ENCODE data around the gene AGO3. TPM values are rescaled to one million over a fixed set of nuclear protein-coding genes. Genes with fewer than 3 reads are reported as not detected.
"Not testable (repeated sequence)": the region's sequence is repeated elsewhere in the genome, so short reads cannot be mapped to it uniquely, and the experiment has no call there.

The AGO3 gene
- 10 to 100 TPM; 26.2 to 33.1 TPM for total RNA-seq

DNA sequence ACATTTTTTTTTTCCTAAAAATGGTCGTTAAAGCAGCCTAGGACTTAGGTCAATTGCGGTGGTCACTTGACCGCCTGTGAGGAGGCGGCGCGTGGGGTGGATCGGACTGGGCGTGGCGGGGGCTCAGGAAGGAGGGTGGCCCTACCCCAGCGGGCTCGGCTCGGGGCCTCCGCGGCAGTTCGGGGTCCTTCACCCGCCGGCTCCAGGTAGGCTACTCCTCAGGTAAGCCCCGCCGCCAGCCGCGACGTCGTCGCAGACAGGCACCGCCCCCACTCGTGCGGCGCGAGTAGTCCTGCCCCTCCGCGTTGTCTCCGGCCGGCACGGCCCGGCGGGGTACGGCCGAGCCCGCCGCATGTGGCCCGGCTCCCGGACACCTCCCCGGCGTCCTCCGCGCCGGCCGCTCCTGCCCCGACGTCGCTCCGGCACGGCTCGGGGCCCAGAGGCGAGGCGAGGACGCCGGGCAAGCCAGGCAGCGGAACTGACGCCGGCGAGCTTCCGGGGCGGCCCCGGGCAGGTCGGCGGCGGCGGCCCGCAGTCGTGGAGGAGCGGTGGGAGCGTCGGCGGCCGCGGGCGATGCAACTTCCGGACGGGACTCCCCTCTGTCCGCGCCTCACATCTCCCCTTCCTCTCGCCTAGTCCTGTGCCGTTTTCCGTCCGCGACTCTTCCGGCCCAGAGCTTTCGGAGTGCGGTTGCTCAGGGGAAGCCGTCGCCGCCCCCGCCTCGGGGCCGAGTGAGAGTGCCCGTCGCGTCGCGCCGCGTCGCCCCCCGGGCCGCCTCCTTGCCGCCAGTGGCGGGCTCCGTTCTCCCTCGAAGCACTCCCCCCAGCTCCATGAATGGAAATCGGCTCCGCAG lies at the start of gene AGO3:
Gene AGO3, plus strand, starts transcription at position 513 of the 853 bp plus-strand sequence. Its CDS starts 322 bp downstream, at position 835.
- peak; percentile 91 for DNase-seq
- Mint-ChIP-seq H3K27ac (peak within 1 kb of the TSS; percentile 95), H3K4me3 (peak within 1 kb of the TSS; percentile 95), H3K9me3 (ENCODE audit: low read depth) (no peaks in the 10 kb centered on the region), H3K36me3 (peaks cover 1% of the 10 kb centered on the region), H3K4me1 (peaks cover 31% of the 10 kb centered on the region), H3K27me3 (no peaks in the 10 kb centered on the region)
- peak; percentile 87 for ATAC-seq
- CTCF ChIA-PET, result interaction anchor here (0.6 to 4.8 kb wide), 7 partner anchors 12 to 204 kb away, joined by 3 to 39 read pairs (median 5); partner anchors contain the start of gene AGO1

DNA sequence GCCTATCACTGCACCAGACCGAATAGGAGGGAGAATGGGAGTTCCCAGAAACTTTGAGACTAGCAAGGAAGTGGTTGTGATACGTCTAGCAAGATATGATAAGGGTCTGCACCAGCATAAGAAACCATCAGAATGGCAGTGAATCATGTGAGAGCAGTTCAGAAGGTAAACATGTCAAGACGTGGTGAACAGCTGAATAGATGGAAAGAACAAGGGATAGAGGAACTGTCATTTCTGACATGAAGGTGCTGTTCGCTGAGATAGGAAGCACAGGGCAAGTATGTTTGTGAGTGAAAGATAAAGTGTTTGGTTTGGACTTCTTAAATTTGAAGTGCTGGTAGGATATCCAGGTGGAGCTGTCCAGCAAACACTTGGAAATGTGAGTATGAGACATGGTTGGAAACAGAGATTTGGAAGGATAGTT lies 49.0 kb upstream of the AGO3 start:
- CTCF ChIA-PET, result interaction anchor here (0.6 to 2.6 kb wide), 10 partner anchors 9 to 257 kb away, joined by 3 to 14 read pairs (median 4); partner anchors contain the start of genes AGO3 and CLSPN
- H3K4me3 Mint-ChIP-seq, result peak overlapping the region; percentile 49
- DNase-seq (no peak), ATAC-seq (no peak)
- H3K36me3 Mint-ChIP-seq, result no peaks in the 10 kb centered on the region
- H3K27me3 Mint-ChIP-seq, result no peaks in the 10 kb centered on the region
- peaks cover 40% of the 10 kb centered on the region for H3K4me1 Mint-ChIP-seq
- no peaks in the 10 kb centered on the region for H3K9me3 Mint-ChIP-seq (ENCODE audit: low read depth)
- no peak overlapping the region for H3K27ac Mint-ChIP-seq

DNA sequence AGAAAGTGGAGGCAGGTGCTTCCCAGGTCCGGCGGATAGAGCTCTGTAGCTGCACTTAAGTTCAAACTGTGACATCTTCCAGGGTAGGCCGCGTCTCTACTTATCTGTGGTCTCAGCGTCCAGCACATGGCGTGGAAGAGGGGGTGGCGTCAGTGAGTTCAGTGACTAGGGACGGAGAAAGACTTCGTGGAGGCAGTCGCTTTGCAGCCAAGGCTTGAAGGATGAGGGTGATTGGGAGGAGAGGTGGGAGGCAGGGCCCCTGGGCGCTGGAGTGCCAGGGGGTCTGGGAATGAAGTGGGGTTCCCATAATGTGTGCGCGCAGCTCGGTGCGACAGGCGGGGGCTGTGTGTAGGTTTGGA lies 48.3 kb upstream of the AGO3 start:
- Mint-ChIP-seq H3K27me3 (no peaks in the 10 kb centered on the region), H3K4me3 (peak overlapping the region; percentile 49), H3K27ac (no peak overlapping the region), H3K9me3 (ENCODE audit: low read depth) (no peaks in the 10 kb centered on the region), H3K36me3 (no peaks in the 10 kb centered on the region), H3K4me1 (peaks cover 47% of the 10 kb centered on the region)
- CTCF ChIA-PET, result interaction anchor here (0.8 to 2.6 kb wide), 17 partner anchors 9 to 208 kb away, joined by 3 to 15 read pairs (median 4); partner anchors contain the start of genes AGO3 and CLSPN
- ATAC-seq (no peak), DNase-seq (no peak)

DNA sequence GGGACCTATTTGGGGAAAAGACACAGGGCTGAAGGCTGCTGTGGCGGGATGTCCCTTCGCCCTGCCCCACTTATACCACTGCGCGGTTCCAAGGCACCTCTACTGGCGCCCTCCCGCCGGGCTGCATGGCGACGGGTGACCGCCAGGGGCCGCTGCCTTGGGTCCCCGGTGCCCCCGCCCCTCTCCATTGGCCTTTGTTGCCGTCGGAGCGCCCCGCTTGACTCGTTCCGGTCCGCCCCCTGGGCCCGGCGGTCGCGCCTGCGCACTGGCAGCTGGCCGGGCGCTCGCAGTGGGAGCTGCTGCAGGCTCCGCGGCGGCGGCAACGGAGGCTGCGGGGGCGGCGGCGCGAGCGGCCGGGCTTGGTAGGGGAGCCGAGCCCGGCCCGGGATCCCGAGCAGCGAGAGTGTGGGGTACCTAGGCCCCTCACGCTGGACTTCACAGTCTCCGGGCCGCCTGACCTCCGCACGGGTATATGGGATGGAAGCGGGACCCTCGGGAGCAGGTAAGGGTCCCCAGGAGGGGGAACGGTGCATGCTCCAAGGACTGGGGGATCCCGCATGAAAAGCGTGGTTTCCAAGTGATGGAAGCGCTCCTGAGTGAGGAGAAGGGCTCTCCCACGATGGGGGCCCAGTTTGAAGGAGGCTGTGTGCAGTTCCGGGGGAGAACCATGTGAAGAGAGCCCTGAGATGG lies 47.8 kb upstream of the AGO3 start, which contains the start of gene AGO1:
Gene AGO1, plus strand, starts transcription at position 265 of the 690 bp plus-strand sequence. Its CDS starts 213 bp downstream, at position 478.
- Mint-ChIP-seq H3K4me1 (peaks cover 50% of the 10 kb centered on the region), H3K4me3 (peak within 1 kb of the TSS; percentile 87), H3K27ac (peak within 1 kb of the TSS; percentile 80), H3K36me3 (no peaks in the 10 kb centered on the region), H3K27me3 (no peaks in the 10 kb centered on the region), H3K9me3 (ENCODE audit: low read depth) (no peaks in the 10 kb centered on the region)
- peak; percentile 97 for ATAC-seq
- peak; percentile 97 for DNase-seq
- CTCF ChIA-PET, result interaction anchor here (0.6 to 2.6 kb wide), 26 partner anchors 9 to 1016 kb away, joined by 3 to 15 read pairs (median 4); partner anchors contain the start of genes AGO3 and CLSPN

DNA sequence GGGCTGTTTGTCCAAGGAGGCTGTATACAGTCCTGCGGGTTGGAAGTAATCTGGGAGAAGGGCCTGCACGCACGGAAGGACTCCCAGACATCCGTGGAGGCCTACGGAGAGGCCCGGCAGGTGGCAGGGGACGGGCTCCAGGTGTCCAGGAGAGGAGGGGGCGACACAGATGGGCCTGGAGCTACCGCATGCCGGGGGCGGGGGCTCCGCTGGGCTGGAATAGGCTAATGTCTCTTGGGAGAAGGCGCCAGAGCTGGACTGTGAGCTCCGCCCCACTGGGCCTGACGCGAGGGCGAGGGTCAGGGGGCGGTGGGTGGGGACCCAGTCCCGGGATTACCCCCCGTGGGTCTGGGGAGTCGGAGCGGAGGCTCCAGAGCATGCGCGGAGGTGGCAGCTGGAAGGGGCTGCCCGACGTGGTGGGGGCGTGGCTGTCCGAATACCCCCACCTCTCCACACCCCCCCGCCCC lies 47.2 kb upstream of the AGO3 start:
- Mint-ChIP-seq H3K36me3 (no peaks in the 10 kb centered on the region), H3K27ac (peak overlapping the region; percentile 80), H3K4me3 (peak overlapping the region; percentile 87), H3K4me1 (peaks cover 50% of the 10 kb centered on the region), H3K9me3 (ENCODE audit: low read depth) (no peaks in the 10 kb centered on the region), H3K27me3 (no peaks in the 10 kb centered on the region)
- peak; percentile 51 for DNase-seq
- peak; percentile 2 for ATAC-seq
- CTCF ChIA-PET, result interaction anchor here (0.6 to 2.6 kb wide), 25 partner anchors 8 to 1017 kb away, joined by 3 to 15 read pairs (median 4); partner anchors contain the start of genes AGO3 and CLSPN

DNA sequence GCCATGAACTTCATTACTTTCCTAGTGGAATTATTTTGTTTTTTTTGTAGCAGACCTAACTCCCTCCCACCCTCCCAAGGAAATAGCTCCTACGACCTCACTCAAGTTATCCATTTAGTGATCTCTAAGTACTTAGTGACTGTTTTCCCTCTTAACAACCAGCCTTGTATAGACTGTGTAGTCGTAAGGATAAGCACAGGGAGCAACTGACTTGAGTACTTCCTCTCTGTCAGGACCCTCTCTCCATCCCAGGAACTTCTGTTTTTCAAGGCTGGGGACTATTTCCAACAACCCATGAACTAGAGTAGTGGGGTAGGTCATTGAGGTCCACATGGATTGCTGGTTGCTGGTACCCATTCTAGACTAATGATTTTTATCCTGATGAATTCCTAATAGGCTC lies 46.0 kb upstream of the AGO3 start:
- DNase-seq, result no peak
- Mint-ChIP-seq H3K36me3 (no peaks in the 10 kb centered on the region), H3K4me3 (peak overlapping the region; percentile 8), H3K9me3 (ENCODE audit: low read depth) (no peaks in the 10 kb centered on the region), H3K27ac (no peak overlapping the region), H3K27me3 (no peaks in the 10 kb centered on the region), H3K4me1 (peaks cover 50% of the 10 kb centered on the region)
- CTCF ChIA-PET, result interaction anchor here (1.0 to 1.3 kb wide), 3 partner anchors 17 to 264 kb away, joined by 3 to 4 read pairs (median 3); no protein-coding TSS in a partner anchor
- ATAC-seq, result no peak

DNA sequence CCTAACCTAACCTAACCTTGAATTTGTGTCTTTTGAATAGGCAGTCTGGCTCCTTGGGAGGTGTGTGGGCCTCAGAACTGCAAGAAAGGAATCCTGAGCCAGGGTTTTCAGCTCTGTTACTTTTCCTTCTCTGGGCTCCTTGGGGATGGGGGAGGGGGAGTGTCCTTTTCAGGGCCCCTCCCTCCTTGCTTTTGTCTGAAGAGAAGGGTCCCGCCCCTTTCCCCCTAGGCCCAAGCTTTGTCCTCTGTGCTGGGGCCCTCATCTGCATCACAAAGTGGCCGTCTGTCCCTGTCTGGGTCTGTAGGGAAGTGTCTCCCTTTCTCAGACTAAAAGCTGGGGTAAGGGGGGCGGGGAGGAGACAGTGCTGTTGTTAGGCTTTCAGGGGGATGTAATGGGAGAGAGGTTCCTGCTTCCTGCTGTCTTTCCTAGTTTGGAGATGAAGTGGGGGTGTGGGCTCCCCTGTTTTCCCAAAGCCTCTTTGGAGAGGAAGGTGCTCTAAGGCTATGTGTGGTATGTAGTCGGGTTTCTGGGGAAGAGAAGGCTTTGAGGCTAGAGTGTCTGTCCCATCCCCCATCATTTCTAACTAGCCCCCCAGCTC lies 44.8 kb upstream of the AGO3 start:
- DNase-seq, result no peak
- ATAC-seq, result no peak
- CTCF ChIA-PET, result interaction anchor here (0.6 to 1.3 kb wide), 3 partner anchors 16 to 1022 kb away, joined by 3 to 4 read pairs (median 3); no protein-coding TSS in a partner anchor
- Mint-ChIP-seq H3K27ac (no peak overlapping the region), H3K9me3 (ENCODE audit: low read depth) (no peaks in the 10 kb centered on the region), H3K27me3 (no peaks in the 10 kb centered on the region), H3K4me1 (peaks cover 47% of the 10 kb centered on the region), H3K36me3 (peaks cover 2% of the 10 kb centered on the region), H3K4me3 (no peak overlapping the region)

DNA sequence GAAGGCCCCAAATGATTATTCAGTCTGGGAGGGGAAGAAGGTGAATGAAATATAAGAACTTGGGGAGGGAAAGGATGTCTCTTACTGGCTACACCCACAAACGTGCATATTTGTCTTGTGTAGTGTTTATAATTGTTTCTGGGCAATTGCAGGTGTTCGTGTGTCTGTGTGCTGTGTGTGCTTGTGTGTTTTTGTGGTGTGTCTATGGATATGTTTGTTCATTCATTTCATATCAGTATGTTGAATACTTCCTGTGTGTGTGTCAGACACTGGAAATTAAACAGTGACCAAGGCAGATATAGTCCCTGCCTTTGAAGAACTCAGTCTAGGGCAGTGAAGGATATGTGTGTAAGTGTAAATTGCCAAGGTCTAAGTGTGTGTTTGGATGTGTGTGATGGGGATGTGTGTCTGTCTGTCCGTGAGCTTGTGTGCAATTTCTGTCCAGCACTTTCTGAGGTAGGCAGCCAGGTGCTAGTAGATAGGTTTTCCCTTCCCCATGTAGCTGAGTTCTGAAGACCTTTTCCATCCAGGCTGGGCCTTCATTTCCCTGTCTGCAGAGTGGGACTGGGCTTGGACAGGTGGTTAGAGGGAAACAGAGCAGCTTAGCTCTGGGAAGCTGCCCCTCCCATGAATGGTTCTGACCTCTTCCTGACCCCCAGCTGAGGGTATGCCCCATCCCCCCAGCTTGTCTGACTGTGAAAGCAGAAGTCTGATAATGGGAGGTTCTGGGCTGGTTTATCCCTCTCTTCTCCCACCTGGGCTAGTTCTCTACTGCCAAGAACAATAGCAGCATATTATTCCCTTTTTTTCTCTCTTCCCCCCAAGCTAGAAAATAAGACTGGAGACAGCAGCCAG lies 44.1 kb upstream of the AGO3 start:
- no peak for ATAC-seq
- H3K27me3 Mint-ChIP-seq, result no peaks in the 10 kb centered on the region
- no peak overlapping the region for H3K4me3 Mint-ChIP-seq
- no peaks in the 10 kb centered on the region for H3K9me3 Mint-ChIP-seq (ENCODE audit: low read depth)
- CTCF ChIA-PET, result no interaction called here
- H3K4me1 Mint-ChIP-seq, result peaks cover 43% of the 10 kb centered on the region
- H3K36me3 Mint-ChIP-seq, result peaks cover 4% of the 10 kb centered on the region
- no peak for DNase-seq
- no peak overlapping the region for H3K27ac Mint-ChIP-seq

DNA sequence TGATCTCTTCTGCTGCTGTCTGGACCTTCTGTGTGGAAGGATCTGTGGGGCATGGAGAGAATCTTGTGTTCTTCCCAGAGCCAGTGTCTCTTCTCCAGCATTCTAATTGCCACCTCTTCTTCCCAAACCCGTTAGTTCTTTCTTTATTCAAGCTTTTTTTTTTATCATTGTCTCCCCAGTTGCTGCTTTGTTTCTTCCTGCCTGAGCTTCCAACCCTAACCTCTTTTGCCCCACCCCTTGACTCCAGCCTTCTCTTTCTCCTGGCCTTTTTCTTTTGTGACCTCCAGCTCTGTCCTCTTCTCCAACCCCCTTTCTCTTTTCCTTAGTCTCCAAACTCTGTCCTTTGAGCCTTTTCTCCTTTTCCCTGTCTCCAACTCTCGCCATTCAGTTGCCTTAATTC lies 43.4 kb upstream of the AGO3 start:
- CTCF ChIA-PET, result no interaction called here
- H3K27ac Mint-ChIP-seq, result no peak overlapping the region

DNA sequence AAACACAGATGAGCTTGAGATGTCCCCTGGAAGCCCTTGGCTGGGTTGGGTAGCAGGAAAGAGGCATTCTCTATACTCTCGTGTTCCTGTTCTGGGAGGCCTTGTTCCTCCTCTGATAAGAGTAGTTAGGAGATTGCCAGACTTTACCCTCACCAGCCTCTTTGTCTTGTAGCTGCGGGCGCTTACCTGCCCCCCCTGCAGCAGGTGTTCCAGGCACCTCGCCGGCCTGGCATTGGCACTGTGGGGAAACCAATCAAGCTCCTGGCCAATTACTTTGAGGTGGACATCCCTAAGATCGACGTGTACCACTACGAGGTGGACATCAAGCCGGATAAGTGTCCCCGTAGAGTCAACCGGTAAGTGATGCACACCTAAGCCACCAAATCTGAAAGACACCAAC lies 42.6 kb upstream of the AGO3 start:
- Mint-ChIP-seq H3K36me3 (peaks cover 6% of the 10 kb centered on the region), H3K9me3 (ENCODE audit: low read depth) (no peaks in the 10 kb centered on the region), H3K4me3 (no peak overlapping the region), H3K27me3 (no peaks in the 10 kb centered on the region), H3K4me1 (peaks cover 33% of the 10 kb centered on the region), H3K27ac (no peak overlapping the region)
- CTCF ChIA-PET, result no interaction called here
- no peak for DNase-seq
- no peak for ATAC-seq

More for the DNA sequence above, 43.4 kb upstream of the AGO3 start:
- DNase-seq (no peak), ATAC-seq (no peak)
- Mint-ChIP-seq H3K4me3 (no peak overlapping the region), H3K9me3 (ENCODE audit: low read depth) (no peaks in the 10 kb centered on the region), H3K36me3 (peaks cover 4% of the 10 kb centered on the region), H3K27me3 (no peaks in the 10 kb centered on the region), H3K4me1 (peaks cover 36% of the 10 kb centered on the region)

DNA sequence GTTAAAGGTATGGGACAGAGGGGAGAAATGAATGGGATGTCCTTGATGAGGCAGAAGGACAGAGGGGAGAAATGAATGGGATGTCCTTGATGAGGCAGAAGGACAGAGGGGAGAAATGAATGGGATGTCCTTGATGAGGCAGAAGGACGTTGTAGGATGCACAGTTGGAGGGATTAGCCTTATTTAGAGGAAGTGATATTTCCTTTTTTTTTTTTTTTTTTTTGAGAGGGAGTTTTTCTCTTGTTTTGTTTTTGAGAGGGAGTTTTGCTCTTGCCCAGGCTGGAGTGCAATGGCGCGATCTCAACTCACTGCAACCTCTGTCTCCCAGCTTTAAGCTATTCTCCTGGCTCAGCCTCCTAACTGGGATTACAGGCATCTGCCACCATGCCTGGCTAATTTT lies 41.9 kb upstream of the AGO3 start:
- H3K36me3 Mint-ChIP-seq; DNase-seq; H3K9me3 Mint-ChIP-seq (ENCODE audit: low read depth); H3K27ac Mint-ChIP-seq; H3K4me3 Mint-ChIP-seq; H3K27me3 Mint-ChIP-seq; CTCF ChIA-PET; ATAC-seq: not testable (repeated sequence)
- H3K4me1 Mint-ChIP-seq, result peaks cover 34% of the 10 kb centered on the region
